A549 treated with DMSO at 1 μM for 4 hours (cell line): ENCODE measurements around the gene MGAT3. TPM values are rescaled to one million over a fixed set of nuclear protein-coding genes. Genes with fewer than 3 reads are reported as not detected.

Experiments used
- total RNA-seq: library from RNA; stranded (reverse); fragments of 200-300 nt; extraction: Qiagen RNA extraction; gene quantifications from 5 replicates; pipeline ENCODE4 v1.2.3, GENCODE V29; 2022; ENCODE audit warnings: low read depth

Gene MGAT3, protein sequence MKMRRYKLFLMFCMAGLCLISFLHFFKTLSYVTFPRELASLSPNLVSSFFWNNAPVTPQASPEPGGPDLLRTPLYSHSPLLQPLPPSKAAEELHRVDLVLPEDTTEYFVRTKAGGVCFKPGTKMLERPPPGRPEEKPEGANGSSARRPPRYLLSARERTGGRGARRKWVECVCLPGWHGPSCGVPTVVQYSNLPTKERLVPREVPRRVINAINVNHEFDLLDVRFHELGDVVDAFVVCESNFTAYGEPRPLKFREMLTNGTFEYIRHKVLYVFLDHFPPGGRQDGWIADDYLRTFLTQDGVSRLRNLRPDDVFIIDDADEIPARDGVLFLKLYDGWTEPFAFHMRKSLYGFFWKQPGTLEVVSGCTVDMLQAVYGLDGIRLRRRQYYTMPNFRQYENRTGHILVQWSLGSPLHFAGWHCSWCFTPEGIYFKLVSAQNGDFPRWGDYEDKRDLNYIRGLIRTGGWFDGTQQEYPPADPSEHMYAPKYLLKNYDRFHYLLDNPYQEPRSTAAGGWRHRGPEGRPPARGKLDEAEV
- 0.15 to 0.64 TPM (median 0.45 TPM) in 5 replicates for total RNA-seq

DNA sequence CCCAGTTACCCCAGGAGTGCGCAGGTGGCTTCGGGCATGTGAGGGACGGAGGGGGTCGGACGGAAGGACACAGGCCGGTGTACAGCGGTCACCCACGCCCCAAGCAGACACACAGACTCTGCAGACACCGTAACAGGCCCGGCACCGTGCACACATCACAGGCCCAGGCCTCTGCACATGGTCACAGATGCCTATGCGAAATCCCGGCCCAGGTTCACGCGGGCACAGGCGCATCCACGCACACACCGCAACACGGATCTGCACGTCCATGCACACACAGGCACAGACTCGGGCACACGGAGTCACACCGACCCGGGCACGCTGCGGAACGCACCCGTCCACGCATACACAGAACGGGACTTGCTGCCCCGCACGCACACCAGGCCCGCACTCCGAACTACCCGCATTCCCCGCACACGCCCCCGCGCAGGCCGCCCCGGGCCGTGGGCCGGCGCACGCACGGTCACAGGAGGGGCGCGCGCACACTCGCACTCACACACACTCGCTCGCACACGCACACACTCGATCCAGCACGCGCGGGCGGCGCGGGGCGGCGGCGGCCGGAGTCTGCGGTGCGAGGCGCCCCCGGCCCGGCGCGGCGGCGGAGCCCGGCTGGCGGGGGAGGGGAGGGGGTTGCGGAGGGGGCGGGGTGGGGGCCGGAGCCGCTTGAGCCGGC lies at the start of gene MGAT3:
Gene MGAT3, plus strand, starts transcription at position 491 of the 676 bp plus-strand sequence. CDS start 30,336 bp downstream, outside the sequence.

DNA sequence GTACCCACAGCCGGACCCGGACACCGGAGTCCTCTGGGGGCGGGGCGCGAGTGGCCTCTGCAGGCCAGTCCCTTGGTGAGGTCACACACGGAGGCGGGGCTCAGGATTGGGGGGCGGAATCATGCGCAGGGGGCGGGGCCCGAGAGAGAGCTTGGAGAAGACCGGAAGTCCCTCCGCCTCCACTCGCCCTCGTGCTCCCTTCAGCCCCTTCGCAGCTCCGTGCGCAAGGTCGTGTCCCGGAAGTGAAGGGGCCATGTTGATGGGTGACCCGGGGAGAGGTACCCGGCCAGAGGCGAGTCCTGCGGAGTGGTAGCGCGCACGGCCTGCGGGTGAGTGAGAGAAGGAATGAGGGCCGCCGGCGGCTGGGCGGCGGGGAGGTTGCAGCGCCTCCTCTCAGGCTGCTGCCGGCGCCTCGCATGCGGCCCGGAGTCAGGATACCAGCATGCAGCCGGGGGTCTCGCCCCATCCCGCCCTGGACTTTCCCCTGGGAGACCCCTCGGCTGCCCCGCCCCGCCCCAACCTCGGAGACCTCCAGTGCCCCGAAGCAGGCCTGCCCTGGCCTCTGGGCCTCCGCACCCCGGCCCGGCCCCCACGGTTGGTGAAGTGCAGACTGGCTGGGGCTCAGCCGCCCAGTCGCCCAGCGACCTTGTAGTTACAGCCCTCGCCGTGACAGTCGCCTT lies 45.4 kb downstream of the MGAT3 start, which contains the start of gene MIEF1:
Gene MIEF1, plus strand, starts transcription at position 182 of the 680 bp plus-strand sequence. CDS start 9,005 bp downstream, outside the sequence.

DNA sequence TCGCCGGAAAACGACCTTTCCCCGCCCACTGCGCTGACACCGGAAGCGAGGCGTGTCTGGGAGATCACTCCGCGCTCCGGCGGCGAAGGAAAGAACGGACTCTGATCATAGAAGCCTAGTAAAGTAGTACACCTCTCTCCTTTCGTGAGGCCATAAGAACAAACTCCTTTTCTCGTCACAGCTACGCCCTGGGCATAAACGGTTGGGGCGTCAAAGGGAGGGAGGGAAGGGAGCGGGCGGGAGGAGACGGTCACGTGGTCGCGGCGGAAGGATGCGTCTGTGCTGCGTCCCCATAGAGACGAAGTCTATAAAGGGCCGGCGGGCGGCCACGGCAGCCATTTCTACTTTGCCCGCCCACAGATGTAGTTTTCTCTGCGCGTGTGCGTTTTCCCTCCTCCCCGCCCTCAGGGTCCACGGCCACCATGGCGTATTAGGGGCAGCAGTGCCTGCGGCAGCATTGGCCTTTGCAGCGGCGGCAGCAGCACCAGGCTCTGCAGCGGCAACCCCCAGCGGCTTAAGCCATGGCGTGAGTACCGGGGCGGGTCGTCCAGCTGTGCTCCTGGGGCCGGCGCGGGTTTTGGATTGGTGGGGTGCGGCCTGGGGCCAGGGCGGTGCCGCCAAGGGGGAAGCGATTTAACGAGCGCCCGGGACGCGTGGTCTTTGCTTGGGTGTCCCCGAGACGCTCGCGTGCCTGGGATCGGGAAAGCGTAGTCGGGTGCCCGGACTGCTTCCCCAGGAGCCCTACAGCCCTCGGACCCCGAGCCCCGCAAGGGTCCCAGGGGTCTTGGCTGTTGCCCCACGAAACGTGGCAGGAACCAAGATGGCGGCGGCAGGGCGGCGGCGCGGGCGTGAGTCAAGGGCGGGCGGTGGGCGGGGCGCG lies 63.7 kb downstream of the MGAT3 start, which contains the start of gene ATF4:
Gene ATF4, plus strand, starts transcription at position 337 of the 880 bp plus-strand sequence. CDS start 884 bp downstream, outside the sequence.

DNA sequence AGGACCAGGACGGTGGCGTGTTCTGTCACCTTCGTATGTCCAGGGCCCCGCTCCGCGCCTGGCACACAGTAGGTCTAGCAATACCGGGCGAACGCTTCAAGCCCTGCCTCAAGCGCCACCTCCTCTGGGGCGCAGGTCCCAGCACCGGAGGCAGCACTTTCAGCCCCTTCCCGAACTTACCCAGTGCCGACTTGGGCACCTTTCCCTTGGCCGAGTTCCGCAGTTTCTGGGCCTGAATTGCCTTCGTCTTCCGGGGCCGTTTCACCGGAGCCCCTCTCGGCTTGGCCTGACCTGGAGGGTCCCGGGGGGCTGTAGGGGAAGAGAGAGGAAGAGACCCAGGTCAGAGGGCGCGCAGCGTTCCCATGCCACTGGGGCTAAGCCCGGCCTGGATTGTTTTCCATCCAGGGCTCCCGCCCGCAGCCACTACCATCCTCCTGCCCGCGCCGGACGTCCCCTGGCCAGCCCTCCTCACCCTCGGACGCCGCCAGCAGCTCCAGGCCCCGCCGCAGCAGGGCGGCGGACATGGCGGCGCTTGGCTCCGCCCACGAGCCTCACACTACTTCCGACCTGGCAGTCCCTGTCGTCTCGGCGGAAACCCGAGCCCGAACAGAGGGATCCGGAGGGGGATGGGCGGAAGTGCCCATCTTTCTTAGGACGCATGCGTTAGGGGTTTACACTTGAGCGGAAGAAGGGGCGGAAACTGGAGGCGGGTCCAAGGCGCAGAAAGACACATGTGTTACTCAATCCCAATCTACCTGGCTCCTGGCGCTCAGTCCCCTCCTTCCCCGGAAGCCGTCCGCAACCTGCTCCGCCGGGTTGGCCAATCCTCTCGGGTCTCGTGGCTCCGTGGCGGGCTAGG lies 75.6 kb downstream of the MGAT3 start, which contains the start of gene RPS19BP1:
Gene RPS19BP1, minus strand, starts transcription at position 534 of the 859 bp plus-strand sequence. Its CDS starts 10 bp downstream, at position 524.

Other genes starting within 250 kb of the MGAT3 start
- gene PDGFB, start 212.0 kb upstream of the MGAT3 start, total RNA-seq: 3.5 to 4.7 TPM (median 4.3 TPM) in 5 replicates
- gene RPL3, start 137.4 kb upstream of the MGAT3 start, total RNA-seq: 1,696 to 2,516 TPM (median 1,732 TPM) in 5 replicates
- 9.2 to 14.8 TPM (median 10.9 TPM) in 5 replicates for gene SYNGR1, start 107.0 kb upstream of the MGAT3 start, total RNA-seq
- 9.4 to 12.0 TPM (median 10.8 TPM) in 5 replicates for gene TAB1, start 57.2 kb upstream of the MGAT3 start, total RNA-seq
- 25.7 to 27.3 TPM (median 26.4 TPM) in 5 replicates for gene MIEF1, start 45.3 kb downstream of the MGAT3 start, total RNA-seq
- 339 to 379 TPM (median 375 TPM) in 5 replicates for gene ATF4, start 63.5 kb downstream of the MGAT3 start, total RNA-seq
- gene RPS19BP1, start 75.7 kb downstream of the MGAT3 start, total RNA-seq: 81.5 to 115 TPM (median 101 TPM) in 5 replicates
- 0.03 to 0.06 TPM (median 0.04 TPM) in 5 replicates for gene CACNA1I, start 113.7 kb downstream of the MGAT3 start, total RNA-seq